GM21717 (cell line): ENCODE data around the gene MACROH2A1.

Experiments used
- ATAC-seq: cut with Tn5 transposase; IDR thresholded peaks from one replicate; pipeline ENCODE4 v1.9.1; 2021; ENCODE audit warnings: mild to moderate bottlenecking, moderate library complexity; ENCODE audit not compliant: unreplicated experiment

MACROH2A1 gene

DNA sequence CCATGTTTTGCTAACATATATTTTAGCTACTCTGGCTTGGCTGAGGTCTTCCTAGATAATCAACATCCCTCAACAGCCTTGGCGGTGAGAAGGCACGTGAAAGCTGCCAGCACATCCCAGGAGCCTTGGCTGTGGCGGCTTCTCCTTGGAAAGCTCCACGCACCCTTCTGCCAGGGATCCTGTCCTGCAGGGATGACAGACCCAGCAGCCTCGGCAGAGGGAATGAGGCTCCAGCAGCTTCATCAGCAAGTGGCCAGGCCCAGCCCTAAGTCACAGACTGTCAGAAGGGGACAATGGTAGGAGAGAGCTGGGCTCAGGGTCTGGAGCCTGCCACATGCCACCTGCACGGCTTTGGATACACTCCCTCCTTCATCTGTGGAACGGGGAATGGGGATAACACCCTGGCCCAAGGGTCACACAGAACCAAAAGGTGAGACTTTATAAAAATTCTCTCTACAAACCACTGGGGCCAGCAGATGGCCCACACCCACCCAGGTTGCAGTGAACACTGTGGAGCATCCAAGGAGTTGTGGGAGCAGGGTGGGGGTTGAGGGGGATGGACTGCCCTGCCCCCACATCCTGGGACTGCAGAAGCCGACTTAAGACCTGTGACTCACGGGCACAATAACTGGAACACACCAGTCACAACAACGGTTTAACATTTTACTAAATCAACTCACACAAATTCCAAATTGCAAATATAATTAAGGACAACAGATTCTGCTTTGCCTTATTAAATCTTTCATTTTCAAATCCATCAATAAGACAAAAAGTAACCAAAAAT is 65.1 kb downstream of the MACROH2A1 start:
- ATAC-seq: no peak

GRCh38 chr5:135332519-135333150 is 66.4 kb downstream of the MACROH2A1 start:
- ATAC-seq: no peak

- ATAC-seq: no peak
Measured at GRCh38 chr5:135331612-135332011, 67.4 kb downstream of the MACROH2A1 start.

DNA sequence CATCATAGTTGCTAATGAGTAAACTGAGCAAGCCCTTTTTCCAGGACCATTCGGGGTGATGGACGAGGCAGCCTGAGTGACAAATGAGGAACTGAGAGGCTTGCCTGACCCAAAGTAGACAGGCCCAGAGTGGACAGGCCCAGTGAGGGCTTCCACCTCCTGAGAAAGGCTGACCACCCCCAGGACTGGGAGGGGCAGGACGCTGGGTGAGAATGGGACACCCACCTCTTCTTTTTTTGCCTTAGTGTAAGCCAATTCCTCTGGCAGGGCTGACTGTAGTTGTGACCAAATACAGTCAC is 68.3 kb downstream of the MACROH2A1 start:
- ATAC-seq: no peak

DNA sequence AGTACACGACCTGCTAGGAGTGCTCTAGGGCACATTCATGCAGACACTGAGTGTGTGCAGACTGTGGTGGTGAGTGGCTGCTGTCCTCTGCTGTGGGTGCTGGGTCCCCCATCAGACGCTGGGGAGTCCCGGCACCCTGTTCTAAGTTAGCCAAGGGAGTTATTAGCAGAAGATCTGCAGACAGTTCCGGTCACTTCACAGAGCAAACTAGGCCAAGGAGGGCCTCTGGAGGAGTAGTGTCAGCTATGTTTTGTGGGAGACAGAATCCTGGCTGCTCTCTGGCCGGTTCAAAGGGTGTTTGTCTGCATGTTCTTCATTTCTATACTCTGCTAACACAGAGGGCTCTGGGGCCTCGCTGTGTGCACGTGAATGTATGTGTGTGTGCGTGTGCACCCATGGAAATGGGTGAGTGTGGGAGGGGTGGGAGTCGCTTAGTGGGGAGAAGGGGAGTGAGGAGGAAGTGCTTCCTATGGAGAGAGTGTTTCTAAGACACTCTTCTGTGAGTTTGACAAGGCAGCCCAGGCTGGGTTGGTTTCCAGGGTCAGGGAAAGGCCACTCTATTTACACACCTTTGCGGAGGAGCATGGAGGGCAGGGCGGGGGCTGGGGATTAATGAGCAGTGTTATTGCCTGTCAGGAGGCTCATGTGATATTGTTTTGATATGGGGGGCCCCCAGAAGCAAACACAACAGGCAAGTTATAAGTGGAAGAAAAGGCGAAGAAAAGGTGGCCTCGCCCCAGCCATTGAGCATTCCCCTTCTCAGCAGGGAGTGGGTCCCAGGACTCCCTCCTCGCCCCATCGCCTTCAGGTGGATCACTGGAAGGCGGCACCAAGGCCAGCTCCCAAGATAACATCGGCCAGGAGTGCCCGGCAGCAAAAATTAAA is 68.9 kb downstream of the MACROH2A1 start:
- no peak for ATAC-seq

- ATAC-seq: no peak
Measured at GRCh38 chr5:135329066-135329912, 69.7 kb downstream of the MACROH2A1 start.

DNA sequence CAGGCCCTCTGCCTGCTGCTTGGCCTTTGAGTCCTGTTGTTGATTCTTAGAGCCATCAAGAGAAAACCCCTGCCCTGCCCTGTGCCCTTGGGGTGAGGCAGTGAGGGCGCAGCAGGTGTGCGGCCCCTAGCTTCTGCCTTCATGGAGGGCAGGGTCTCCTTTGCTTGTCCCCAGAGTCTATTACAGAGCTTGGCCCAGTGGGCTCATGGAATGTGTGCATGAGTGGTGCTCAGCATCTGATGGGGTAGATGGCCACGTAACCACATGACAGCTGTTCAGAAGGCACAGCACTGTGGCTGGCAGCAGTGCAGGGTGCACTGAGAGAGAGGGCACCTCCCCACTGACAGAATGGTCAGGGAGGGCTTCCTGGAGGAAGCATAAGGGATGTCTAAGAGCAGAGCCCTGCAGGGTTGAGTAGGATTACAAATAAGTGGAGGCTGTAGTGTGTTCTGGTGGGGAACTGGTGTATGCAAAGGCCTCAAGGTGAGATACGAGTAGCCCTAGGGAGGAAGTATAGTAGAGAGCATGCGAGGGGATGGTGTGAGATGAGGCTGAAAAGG is 70.8 kb downstream of the MACROH2A1 start:
- ATAC-seq: no peak

GRCh38 chr5:135327429-135328127 is 71.5 kb downstream of the MACROH2A1 start:
- no peak for ATAC-seq

- ATAC-seq: no peak
Measured at GRCh38 chr5:135326296-135327254, 72.5 kb downstream of the MACROH2A1 start.

DNA sequence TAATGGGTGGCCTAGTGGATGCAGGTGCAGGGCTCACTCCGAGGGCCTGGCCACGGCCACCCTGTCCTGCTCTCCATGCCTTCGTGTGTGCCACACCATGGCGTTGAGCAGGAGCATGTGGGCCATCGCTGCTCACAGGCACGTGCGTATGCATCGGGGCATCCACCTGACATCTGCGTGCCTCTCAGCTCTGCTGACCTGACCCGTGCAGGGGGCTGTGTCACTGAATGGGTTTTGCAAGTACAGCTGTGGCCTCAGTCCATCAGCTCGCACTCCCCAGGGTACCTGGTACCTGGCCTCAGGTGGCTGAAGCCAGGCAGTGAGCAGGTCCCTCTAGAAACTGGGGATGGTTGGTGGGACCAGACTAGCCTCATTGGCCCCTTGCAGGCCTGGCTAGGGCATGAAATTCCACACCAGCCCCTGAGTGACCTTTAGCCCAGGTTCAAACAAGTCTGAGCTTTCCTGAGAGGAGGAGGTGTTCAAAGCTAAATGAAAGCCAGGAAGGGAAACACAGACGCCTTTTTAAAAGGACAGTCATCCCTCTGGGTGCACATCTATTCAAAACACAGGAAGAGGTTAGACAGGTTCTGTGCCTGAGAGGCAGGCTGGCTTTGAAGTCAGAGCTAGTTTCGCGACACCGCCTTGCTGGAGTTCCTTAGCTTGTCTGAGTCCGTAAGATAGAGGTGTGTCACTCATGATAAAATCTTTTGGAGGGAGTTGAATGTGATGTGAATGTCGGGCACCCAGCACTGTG is 74.0 kb downstream of the MACROH2A1 start:
- ATAC-seq: no peak

DNA sequence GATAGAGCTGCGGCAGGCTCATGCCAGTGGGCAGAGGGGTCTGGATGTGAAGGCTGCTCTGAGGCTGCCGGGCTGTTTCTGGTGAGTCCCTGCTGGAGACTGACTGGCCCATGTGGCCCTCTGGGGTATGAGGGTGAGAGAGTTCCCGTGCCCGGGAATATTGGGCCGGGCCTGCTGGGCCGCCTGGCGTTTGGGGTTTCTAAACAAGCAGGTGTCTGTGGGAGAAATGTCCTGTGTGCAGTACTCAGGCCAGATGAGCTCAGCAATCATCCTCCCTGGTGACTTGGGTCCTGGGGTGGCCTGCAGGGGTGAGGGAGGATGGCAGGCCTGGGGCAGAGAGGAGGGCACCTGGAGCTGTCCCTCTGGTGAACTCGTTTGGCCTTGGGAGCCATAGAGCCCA is 74.9 kb downstream of the MACROH2A1 start:
- no peak for ATAC-seq

- ATAC-seq: no peak
Measured at GRCh38 chr5:135323701-135324132, 75.3 kb downstream of the MACROH2A1 start.

GRCh38 chr5:135323227-135323626 is 75.8 kb downstream of the MACROH2A1 start:
- ATAC-seq: no peak

- no peak for ATAC-seq
Measured at GRCh38 chr5:135322744-135323143, 76.3 kb downstream of the MACROH2A1 start.

GRCh38 chr5:135322271-135322670 is 76.8 kb downstream of the MACROH2A1 start:
- ATAC-seq: no peak

DNA sequence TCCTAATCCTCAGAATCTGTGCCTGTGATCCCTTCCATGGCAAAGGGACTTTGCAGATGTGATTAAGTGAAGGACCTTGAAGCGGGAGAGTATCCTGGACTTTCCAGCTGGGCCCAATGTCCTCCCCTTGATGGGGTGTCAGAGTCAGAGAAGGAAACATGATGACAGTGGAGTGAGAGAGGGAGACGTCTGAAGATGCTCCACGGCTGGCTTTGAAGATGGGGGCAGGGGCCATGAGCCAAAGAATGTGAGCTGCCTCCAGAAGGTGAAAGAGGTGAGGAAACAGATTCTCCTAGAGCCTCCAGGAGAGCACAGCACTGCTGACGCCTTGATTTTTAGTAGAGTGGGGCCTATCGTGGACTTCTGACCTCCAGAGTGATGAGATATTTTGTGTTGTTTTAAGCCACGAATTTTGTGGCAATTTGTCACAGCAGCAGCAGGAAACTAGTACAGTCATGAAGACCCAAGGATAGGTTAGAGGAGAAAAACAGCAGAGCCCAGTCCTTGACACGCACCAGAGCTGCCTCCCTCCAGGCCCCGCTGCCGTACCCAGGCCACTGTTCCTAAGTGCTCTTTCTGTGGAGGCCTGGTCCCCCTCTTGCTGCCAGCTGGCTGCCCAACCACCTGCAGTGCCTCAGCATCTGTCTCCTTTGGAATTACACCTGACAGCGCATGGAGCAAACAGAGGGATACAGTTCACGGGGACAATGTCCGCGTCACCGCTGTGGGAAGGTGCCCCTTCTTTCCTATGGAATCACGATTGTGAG is 78.1 kb downstream of the MACROH2A1 start:
- no peak for ATAC-seq

- ATAC-seq: no peak
Measured at GRCh38 chr5:135319928-135320606, 79.0 kb downstream of the MACROH2A1 start.
